HepG2 (cell line): ENCODE data around the gene DDRGK1. TPM values are rescaled to one million over a fixed set of nuclear protein-coding genes. Genes with fewer than 3 reads are reported as not detected.
A peak's percentile ranks its signal among the peaks of the same experiment; 100 is the strongest.

Experiments used
- AGO2 ChIP-seq: fragments of 200-400 bp; formaldehyde crosslinking; optimal IDR thresholded peaks from 2 replicates; pipeline ENCODE3; 2017; ENCODE audit warnings: mild to moderate bottlenecking, low read depth, low read length, moderate library complexity
- ATRX ChIP-seq: sonication (generic); formaldehyde crosslinking; IDR thresholded peaks from 2 replicates; pipeline ENCODE4 v1.4.0; 2020; ENCODE audit warnings: missing genetic modification reagents, borderline replicate concordance
- DDIT3 ChIP-seq: sonication (generic); formaldehyde crosslinking; IDR thresholded peaks from 2 replicates; pipeline ENCODE4 v1.4.0; 2020; ENCODE audit warnings: mild to moderate bottlenecking, missing genetic modification reagents
- FOSL2 ChIP-seq: sonication (generic); formaldehyde crosslinking; IDR thresholded peaks from 2 replicates; pipeline ENCODE4 v1.4.0; 2020; ENCODE audit warnings: missing genetic modification reagents
- JDP2 ChIP-seq: sonication (generic); formaldehyde crosslinking; IDR thresholded peaks from 2 replicates; pipeline ENCODE4 v1.8.1; 2022; ENCODE audit warnings: missing genetic modification reagents, borderline replicate concordance
- KMT2B ChIP-seq: IDR thresholded peaks from 2 replicates; pipeline ENCODE4 v1.6.1; 2016; ENCODE audit warnings: missing genetic modification reagents, missing compliant biosample characterization
- MIER3 ChIP-seq: IDR thresholded peaks from 2 replicates; pipeline ENCODE4 v1.6.1; 2016; ENCODE audit warnings: missing compliant biosample characterization, borderline replicate concordance
- NFE2L2 ChIP-seq: fragments of 150-350 bp; IDR thresholded peaks from 2 replicates; pipeline ENCODE4 v1.6.1; 2014; ENCODE audit warnings: low read length
- NRL ChIP-seq: sonication (generic); formaldehyde crosslinking; IDR thresholded peaks from 2 replicates; pipeline ENCODE4 v1.5.0; 2020; ENCODE audit warnings: missing genetic modification reagents, mild to moderate bottlenecking, moderate library complexity, borderline replicate concordance
- POLR2AphosphoS2 ChIP-seq: IDR thresholded peaks from 2 replicates; pipeline ENCODE4 v1.6.1; 2011; ENCODE audit warnings: low read depth, low read length, improper control_type of control experiment
- TRIM22 ChIP-seq: fragments of 450-650 bp; IDR thresholded peaks from 2 replicates; pipeline ENCODE4 v1.6.1; 2017
- YY1 ChIP-seq: IDR thresholded peaks from 2 replicates; pipeline ENCODE4 v1.6.1; 2011; ENCODE audit warnings: low read length, low read depth, moderate library complexity, mild to moderate bottlenecking; ENCODE audit not compliant: insufficient read depth, insufficient replicate concordance
- ZBTB14 ChIP-seq: sonication (generic); formaldehyde crosslinking; IDR thresholded peaks from 2 replicates; pipeline ENCODE4 v1.4.0; 2020; ENCODE audit warnings: missing genetic modification reagents
- ZFP1 ChIP-seq: IDR thresholded peaks from 2 replicates; pipeline ENCODE4 v1.6.1; 2016
- ZMAT3 ChIP-seq: sonication (generic); formaldehyde crosslinking; conservative IDR thresholded peaks from 2 replicates; pipeline ENCODE4 v1.7.0; 2021; ENCODE audit warnings: missing genetic modification reagents
- ZNF407 ChIP-seq: sonication (generic); formaldehyde crosslinking; IDR thresholded peaks from one replicate; pipeline ENCODE4 v1.5.1; 2020; ENCODE audit warnings: mild to moderate bottlenecking, missing genetic modification reagents; ENCODE audit errors: not compliant biosample characterization
- ZNF484 ChIP-seq: sonication (generic); formaldehyde crosslinking; IDR thresholded peaks from 2 replicates; pipeline ENCODE4 v1.5.1; 2020; ENCODE audit warnings: mild to moderate bottlenecking, low read depth, missing genetic modification reagents, borderline replicate concordance
- ZNF512 ChIP-seq: sonication (generic); formaldehyde crosslinking; IDR thresholded peaks from 2 replicates; pipeline ENCODE4 v1.4.0; 2020; ENCODE audit warnings: mild to moderate bottlenecking, missing genetic modification reagents
- polyA plus RNA-seq, 8 experiments: library from polyadenylated mRNA; depleted of rRNA in 3 of 8; stranded (reverse) in 7 of 8; unstranded in 1 of 8; fragments of >200 nt; fragmentation: Illumina TruSeq in 4 of 8; extraction: Trizol in 4 of 8; gene quantifications; 2 replicates each; pipeline versions ENCODE4 v1.2.1 to v1.2.3, GENCODE V29; 2011 to 2016; ENCODE audit warnings: low read depth in 4 of 8, missing spikeins in 1 of 8, mixed read lengths in 1 of 8; ENCODE audit not compliant: insufficient read depth in 1 of 8
- total RNA-seq, 5 experiments: library from RNA; depleted of rRNA; stranded (reverse); fragments of >200 nt; fragmentation: Illumina TruSeq; extraction: Trizol; gene quantifications; 2 replicates each; pipeline ENCODE4 v1.2.3, GENCODE V29; 2016; ENCODE audit warnings: low read depth in 1 of 5

Gene DDRGK1
- total and polyA plus RNA-seq, 2 of the 13 experiments (the other 11 are each of a cell fraction or from before 2014, with no cell fraction given) = 96.7 to 149 TPM

- no peak for TF ChIP-seq DDIT3
- TF ChIP-seq MIER3 (CRISPR knock-in tag) = peak; percentile 75; the same call in 1 of the 2 replicates
- no peak for TF ChIP-seq ATRX (CRISPR knock-in tag)
- no peak; the same call in 1 of the 2 replicates for TF ChIP-seq KMT2B
- TF ChIP-seq TRIM22 = no peak
- no peak for TF ChIP-seq ZNF512 (CRISPR knock-in tag)
- peak; percentile 60 for TF ChIP-seq YY1
- no peak for TF ChIP-seq ZBTB14 (CRISPR knock-in tag)
- TF ChIP-seq AGO2 = peak; percentile 34
- TF ChIP-seq NFE2L2 = no peak
- TF ChIP-seq ZMAT3 (CRISPR knock-in tag) = no peak
- no peak for TF ChIP-seq POLR2AphosphoS2
- 0 out of 2 replicates have a peak, but pooled peaks have one; percentile 27 for TF ChIP-seq ZFP1
- TF ChIP-seq FOSL2 (CRISPR knock-in tag) = 0 out of 2 replicates have a peak, but pooled peaks have one; percentile 37
- TF ChIP-seq JDP2 = no peak
- TF ChIP-seq NRL (CRISPR knock-in tag) = peak; percentile 8; the same call in 1 of the 2 replicates
- TF ChIP-seq ZNF407 (CRISPR knock-in tag) = no peak
- no peak for TF ChIP-seq ZNF484 (CRISPR knock-in tag)
Observed at GRCh38 chr20:3250091-3250504, 45.6 kb upstream of the DDRGK1 start (continued).
